GM12801 (cell line): ENCODE data around the gene PLXNA2.

Experiments used
- CTCF ChIP-seq: IDR thresholded peaks from one replicate; pipeline ENCODE4 v1.5.1; 2011; ENCODE audit warnings: control low read depth; ENCODE audit not compliant: insufficient read length; ENCODE audit errors: extremely low read depth

Gene PLXNA2

DNA sequence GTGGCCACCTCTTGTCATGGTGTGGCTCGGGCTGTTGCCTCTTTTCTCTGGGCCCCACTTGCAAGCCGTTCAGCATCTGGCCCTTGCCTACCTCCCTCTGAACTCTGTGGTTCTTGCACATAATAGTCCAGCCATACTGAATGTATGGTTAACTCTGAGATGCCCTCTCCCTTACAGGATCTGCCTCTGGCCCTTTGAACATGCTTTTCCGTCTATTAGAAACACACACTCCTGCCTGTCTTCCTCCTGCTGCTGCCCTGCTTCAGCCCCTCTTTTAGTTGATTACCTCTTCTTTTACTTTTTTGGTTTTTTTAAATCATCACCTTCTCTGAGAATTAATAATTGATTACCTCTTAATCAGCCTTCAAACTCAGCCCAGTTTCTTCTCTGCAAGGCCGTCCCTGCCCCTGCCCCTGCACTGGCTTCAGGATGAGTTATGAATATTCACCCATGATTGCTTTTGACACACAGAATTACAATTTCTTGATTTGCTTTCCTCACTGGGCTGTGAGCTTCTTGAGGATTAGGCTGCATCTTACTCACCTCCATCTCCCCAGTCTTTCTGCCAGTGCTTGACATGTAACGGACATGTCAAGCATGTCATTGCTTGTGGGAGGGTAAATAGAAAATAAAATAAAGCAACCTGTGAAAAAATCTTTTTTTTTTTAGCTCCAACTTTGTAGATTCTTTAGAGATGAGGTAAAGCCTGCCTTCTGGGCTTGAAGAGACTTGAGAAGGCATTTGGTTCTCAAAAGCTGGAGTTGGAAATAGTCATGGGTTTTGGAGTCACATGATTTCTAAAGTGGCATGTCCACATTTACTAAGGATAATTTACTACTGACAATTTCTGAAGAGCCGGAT lies 158.3 kb downstream of the PLXNA2 start:
- TF ChIP-seq CTCF = no peak

DNA sequence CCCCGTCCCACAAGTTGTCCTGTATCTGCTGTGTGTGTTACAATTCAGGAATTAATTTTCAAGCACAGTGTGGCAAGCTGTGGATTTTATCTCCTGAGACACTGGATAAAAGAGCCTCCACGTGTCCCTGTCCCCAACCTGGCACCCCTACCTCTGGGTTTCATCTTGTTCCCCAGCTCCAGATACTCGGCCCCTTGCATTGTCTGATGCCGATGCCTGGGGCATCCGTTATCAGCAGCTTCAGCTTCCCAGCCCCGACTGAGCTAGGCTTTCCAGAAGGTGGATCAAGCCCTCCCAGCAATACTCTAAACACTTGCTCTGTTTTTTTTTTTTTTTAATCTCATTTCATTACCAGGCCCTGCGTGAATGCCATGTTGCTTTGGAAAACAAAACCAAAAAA lies 159.4 kb downstream of the PLXNA2 start:
- no peak for TF ChIP-seq CTCF

DNA sequence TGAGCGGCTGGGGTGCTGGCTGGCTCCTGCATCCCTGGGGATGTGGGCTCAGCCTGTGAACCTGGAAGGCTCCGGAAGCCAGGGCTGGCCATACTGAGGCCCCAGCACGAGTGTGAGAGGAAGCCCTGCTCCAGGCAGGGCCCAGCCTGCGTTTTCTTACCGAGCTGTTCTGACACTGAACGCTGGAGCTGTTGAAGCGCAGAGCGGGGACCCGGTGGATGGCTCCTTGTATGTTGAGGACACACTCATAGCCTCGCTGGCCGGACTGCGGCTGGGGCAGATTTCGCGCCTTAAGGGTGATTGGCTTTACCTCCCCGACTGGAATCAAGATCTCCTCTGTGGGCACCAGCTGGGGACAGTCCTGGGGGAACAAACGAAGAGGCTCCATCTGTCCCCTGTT lies 160.0 kb downstream of the PLXNA2 start:
- no peak for TF ChIP-seq CTCF

DNA sequence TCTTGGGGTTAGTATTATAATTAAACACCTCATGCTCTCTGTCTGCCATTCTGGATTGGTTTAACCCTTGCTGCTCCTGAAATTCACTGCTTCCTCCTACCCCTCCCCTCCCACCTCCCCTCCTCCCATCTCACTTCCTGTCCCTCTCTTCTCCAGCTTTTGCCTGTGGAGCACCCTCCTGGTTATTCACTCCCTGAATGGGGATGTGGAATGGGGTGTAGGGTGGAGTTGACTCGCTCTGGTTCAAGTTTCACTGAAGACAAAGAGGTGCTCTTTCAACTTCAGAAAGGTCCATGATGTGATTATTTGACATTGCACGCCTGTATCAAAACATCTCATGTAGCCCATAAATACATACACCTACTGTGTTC lies 160.5 kb downstream of the PLXNA2 start:
- TF ChIP-seq CTCF = no peak

DNA sequence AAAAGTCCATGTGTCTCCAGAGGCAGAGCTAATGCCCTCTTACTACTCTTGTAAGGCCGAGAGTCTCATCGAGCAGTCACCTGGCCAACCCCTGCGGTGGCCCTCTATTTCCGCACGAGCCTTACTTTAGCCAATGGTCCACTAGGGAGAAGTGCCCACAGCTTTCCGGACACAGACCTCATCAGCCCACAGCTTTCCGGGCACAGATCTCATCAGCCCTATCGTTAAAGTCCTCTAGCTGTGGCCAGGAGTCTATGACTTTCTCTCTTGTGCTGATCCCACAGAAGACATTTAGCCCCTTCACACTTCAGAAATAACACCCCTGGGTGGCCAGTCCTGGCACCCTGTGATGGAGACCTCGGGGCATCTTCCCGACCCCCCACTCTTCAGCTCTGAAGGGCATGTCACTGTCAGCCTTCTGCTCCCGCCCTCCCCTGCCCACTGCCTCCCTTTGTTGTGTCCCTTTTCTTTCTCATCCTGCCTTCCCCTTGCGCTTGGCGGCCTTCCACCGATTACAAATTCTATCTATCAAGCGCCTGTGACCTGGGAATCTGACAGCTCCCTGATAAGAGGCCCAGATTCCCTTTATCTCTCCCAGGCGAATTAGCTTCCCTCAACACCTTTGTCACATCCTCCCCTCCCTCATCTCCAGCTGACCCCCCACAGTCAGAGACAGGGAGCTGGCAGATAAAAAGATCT lies 161.0 kb downstream of the PLXNA2 start:
- no peak for TF ChIP-seq CTCF

DNA sequence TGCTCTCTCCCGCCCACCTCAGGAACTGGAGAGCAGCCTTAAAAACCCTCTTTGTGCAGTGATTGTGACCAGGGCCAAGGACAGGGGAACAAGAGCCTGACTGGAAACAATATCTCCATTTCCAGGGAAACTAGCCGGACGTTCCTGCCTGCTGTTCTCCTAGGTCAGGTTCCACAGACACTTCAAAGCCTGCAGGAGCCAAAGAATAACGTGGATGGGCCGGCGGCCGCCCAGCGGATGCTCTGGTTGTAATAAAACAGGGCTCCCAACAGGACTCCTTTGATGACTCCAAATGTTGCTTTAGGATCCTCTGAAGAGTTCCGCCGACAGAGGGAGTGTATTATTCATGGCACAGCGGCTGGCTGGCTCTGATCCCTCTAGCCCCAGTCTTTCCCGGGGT lies 162.2 kb downstream of the PLXNA2 start:
- no peak for TF ChIP-seq CTCF

DNA sequence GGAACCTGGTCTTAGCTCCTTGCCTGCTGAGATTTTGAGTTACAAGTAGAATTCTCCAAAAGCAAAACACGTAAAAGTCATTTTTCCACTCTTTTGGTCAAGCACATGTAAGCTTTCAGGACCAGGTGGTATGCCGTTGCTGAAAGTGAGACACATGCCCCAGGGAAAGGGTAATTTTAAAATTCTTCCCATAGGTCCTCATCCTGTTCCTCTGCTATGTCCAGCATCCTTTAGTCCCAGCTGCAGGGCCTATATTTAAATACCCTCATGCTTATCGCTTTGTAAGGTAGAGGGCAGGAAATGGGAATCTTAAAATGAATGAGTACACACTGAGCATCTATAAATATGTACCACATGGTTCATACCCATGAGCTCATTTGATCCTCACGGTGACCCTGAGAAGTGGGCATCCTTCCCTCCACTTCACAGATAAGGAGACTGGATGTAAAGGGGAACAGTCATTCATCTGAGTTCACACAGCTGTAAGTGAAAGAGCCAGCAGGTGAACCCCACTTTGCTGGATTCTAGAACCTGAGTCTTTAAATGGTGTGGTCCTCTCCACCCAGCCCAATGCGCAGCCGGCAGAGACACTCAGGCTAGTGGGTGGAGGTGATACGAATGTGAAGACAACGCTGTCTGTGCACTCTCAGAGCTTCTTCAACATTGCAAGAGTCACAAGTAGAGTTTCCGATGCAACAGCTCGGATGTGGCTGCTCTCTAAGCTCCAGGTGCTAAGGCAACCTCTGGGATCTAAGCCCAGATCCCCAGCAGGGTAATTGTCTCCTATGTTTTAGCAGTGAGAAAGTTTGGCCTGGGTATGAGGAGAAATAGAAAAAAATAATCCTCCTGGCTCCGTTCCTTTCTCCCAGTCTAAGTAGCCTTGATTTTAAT lies 163.5 kb downstream of the PLXNA2 start:
- no peak for TF ChIP-seq CTCF
